Measurements from ENCODE around the gene ZNF594.
"Not testable (repeated sequence)": the region's sequence is repeated elsewhere in the genome, so short reads cannot be mapped to it uniquely, and the experiment has no call there.

- not testable (repeated sequence) for TF ChIP-seq CTCF (IDR thresholded peaks at IDR 0.05 in 4 of 5, conservative IDR thresholded peaks at IDR 0.05 in 1 of 5); POLR2A (IDR thresholded peaks at IDR 0.05)
Measured at GRCh38 chr17:5130687-5131086, 61.0 kb downstream of the ZNF594 start.
